SK-MEL-5 (cell line): ENCODE data around the gene CTNND2. TPM values are rescaled to one million over a fixed set of nuclear protein-coding genes. Genes with fewer than 3 reads are reported as not detected.

Experiments
- DNase-seq: peaks from one replicate; pipeline ENCODE4 v3.0.0-alpha.2; 2016; ENCODE audit warnings: low read depth, low spot score
- in situ Hi-C: cut with HindIII; loops from 2 replicates; pipeline ENCODE4 v1.10.0; 2016; ENCODE audit warnings: low sequenced_read_pairs, high pct_unique_total_duplicates, low pct_unique_long_range_greater_than_20kb
- total RNA-seq: library from RNA; depleted of rRNA; stranded (reverse); fragments of >200 nt; shearing (Covaris generic); gene quantifications from 2 replicates; pipeline ENCODE4 v1.2.3, GENCODE V29; 2014

Gene CTNND2
- total RNA-seq, 1 experiment from 2014 or later = 0.85 TPM

DNA sequence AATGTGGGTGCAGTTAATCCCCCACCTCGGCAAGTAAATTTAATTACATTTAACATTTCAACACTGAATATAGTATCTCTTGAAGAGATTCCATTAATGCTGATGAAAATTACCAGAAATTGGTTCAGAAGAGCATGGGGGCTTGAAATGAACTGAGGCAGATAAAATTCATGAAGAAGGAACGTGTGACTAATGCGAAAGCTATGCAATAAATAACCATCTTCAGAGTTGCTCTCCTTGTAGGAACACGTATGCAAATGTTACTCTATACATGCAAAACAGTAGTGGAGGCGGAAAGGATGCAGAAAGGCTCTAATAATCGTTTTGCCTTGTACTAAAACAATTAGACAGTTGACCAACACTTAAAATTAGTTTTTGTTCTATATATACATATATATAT is 320.2 kb downstream of the CTNND2 start:
- no peak for DNase-seq
- in situ Hi-C loops = no loop called here

GRCh38 chr5:11579351-11579750 is 324.9 kb downstream of the CTNND2 start:
- in situ Hi-C loops = no loop called here
- DNase-seq = no peak

GRCh38 chr5:11574787-11575186 is 329.5 kb downstream of the CTNND2 start:
- no peak for DNase-seq
- in situ Hi-C loops = no loop called here

DNA sequence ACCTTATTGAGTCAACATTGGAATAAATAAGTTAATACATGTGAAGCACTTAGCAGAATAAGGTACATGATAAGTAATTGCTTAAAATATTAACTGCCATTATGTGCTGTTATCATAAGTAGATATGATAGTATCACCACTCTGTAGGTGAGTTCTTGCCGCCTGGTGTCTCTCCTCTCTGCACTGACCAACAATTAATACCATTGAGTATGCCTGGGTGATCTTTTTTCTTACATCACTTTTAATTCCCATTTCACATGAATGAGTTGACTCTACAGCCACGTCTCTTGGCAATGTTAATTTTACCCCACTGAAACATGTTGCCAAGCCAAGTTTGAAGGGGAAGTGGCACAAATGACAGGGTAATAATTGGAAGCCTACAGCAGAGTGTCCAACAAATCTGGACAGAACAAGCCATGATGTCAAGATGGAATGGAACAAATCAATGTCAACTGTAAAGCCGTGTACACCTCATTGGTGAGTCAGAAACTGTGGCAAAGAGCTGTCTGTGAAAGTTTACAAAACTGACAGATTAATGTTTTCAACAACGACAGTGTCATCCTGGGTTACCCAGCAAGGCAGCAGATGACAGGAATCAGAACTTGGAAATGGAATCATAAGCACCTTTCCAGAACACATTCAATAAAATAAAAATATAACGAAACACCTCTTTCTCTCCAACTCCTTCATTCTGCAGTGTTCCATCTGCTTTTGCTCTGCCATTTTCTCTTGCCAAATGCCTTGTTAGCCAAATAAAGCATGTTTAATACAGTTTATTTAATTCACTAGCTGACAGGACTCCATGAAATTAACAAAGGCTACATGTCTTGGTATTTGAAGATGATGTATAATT is 330.9 kb downstream of the CTNND2 start:
- in situ Hi-C loops = no loop called here
- no peak for DNase-seq

- in situ Hi-C loops = no loop called here
- DNase-seq = peak; percentile 38
Observed at GRCh38 chr5:11564706-11565105, 339.5 kb downstream of the CTNND2 start.

- no peak for DNase-seq
- in situ Hi-C loops = no loop called here
Observed at GRCh38 chr5:11563822-11564221, 340.4 kb downstream of the CTNND2 start.

DNA sequence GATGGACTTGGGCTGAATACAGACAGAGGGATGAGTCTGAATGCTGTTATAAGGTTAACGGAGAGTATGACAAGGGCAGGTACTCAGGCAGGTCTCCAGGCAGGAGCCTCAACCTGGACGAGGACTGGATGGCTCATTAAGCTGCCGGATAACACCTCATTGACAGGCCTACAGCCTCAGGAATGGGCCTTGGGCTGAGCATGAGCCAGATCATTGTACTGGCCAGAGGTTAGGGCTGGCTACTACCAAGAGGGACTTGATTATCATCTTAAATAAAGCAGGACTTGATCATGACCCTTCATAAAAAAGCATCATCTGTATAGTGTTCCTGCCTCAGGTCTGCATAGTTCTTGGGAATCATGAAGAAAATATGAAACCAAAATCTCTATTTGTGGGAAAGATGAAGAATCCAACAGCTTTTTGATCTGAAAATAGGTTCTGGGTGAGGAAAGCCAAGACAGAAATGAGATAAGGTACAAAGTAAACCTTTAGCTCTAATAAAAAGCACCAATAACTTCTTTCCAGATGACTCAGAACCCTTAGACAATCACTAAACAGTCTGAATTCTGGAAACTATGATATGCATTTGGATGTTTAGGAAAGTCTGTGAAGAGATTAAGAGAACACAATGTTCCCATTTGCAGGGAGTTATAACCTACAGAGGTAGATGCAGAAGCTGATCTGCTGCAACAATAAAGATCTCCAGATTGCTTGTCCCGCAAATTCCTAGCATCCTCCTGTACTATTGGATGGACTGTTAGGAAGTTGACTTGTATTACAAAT is 343.1 kb downstream of the CTNND2 start:
- in situ Hi-C loops = no loop called here
- no peak for DNase-seq

DNA sequence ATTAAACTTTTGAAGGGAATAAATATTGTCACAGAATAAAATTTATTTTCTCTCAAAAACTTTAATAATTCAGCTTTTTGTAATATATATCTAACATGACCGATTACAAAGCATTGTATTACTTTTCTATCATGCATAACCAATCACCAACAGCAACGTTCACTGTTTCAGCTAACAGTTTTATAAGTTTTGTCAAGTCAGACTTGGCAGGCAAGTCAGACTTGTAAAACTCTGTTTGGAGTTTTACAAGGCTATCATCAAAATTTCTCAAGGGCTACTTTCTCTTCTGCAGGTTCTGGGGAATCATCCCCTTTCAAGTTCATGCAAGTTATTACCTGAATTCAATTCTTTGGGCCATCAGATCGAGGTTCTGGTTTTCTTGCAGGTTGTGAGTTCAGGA is 347.2 kb downstream of the CTNND2 start:
- in situ Hi-C loops = no loop called here
- DNase-seq = no peak

GRCh38 chr5:11555171-11555570 is 349.1 kb downstream of the CTNND2 start:
- DNase-seq = no peak
- in situ Hi-C loops = no loop called here

GRCh38 chr5:11547730-11548129 is 356.5 kb downstream of the CTNND2 start:
- in situ Hi-C loops = no loop called here
- DNase-seq = no peak

- no peak for DNase-seq
- in situ Hi-C loops = no loop called here
Observed at GRCh38 chr5:11547140-11547539, 357.1 kb downstream of the CTNND2 start.

DNA sequence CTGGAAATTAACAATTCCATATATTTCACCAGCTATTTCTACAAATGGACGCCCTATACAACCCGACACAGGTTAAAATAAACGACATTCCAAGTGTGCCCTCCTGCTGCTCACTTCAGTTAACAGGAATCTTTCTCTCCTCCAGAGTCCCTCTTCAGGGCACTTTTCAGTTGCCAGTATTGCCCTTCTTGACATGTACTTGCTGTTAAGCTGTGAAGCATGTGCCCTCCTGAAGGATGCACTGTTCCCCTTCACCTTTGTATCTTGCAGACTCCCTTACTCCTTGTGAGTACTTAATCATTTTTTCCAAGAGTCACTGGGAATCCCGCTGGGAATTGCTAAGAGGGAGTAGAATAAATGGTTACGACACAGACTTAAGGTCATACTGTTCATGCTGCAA is 364.1 kb downstream of the CTNND2 start:
- DNase-seq = no peak
- in situ Hi-C loops = no loop called here

- in situ Hi-C loops = no loop called here
- no peak for DNase-seq
Observed at GRCh38 chr5:11531811-11532555, 372.3 kb downstream of the CTNND2 start.

- no peak for DNase-seq
- in situ Hi-C loops = no loop called here
Observed at GRCh38 chr5:11528720-11529119, 375.5 kb downstream of the CTNND2 start.

- no peak for DNase-seq
- in situ Hi-C loops = no loop called here
Observed at GRCh38 chr5:11527652-11528349, 376.4 kb downstream of the CTNND2 start.

- in situ Hi-C loops = no loop called here
- peak; percentile 81 for DNase-seq
Observed at GRCh38 chr5:11525020-11525419, 379.2 kb downstream of the CTNND2 start.

GRCh38 chr5:11524188-11524587 is 380.1 kb downstream of the CTNND2 start:
- in situ Hi-C loops = no loop called here
- peak; percentile 16 for DNase-seq

DNA sequence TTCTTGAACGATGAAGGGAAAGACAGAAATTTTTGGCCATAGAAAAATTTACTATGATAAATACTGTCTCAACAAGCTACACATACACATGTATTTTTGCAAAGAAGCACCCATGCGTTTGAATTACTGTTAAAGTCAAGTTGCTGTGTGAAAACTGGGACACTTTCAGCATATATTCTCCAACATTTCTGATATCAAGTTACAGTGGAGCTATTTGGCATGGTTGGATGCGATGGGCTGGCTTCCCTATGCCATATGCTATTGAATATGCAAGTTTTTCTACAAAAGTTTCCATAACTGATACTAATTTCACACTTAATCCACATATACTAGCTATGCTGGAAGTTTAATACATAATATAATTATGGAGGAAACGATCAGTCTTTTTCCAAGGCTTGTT is 381.4 kb downstream of the CTNND2 start:
- no peak for DNase-seq
- in situ Hi-C loops = no loop called here
